ENCODE measurements around the gene SPNS3.

Gene SPNS3

GRCh38 chr17:4433515-4434031 lies at the start of gene SPNS3:
Gene SPNS3 (plus strand): TSS chr17:4433940. CDS start chr17:4433968, 28 bp downstream.
- no peak for DNase-seq

GRCh38 chr17:4386406-4386805 lies 47.3 kb upstream of the SPNS3 start:
- no peak for DNase-seq

DNA sequence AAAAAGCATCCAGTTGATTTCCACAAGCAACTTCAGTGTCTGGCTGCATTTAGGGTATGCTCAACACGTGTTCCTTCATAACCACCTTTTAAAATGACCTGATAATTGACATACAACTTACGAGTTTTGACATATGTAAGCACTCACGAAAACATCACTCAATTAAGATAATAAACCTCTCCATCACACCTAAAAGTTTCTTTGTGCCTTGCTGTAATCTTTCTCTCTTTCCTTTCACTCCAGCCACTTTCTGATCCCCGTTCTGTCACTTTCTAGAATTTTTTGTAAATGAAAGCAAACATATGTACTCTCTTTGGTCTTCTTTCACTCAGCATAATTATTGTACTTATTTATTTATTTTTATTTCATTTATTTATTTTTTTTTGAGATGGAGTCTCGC lies 46.6 kb upstream of the SPNS3 start:
- DNase-seq = no peak

DNA sequence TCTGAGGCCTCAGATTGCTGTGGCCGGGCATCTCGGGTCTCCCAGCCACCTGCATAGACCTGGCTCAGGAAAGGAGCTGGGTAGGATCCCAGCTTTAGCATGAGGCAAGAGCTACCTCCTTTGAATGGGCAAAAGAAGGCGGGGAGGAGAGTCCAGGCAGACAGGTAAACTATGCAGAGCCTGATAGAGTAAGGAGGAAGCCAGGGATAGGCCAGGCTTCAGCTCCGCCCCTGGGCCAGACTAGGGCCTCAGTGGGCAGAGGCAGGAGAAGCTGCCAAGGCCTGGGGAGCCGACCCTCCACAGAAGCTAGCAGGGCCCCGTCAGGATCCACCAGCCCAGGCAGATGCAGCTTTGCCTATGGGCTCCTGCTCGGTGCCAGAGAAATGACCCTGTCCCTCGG lies 44.7 kb upstream of the SPNS3 start:
- no peak for DNase-seq

DNA sequence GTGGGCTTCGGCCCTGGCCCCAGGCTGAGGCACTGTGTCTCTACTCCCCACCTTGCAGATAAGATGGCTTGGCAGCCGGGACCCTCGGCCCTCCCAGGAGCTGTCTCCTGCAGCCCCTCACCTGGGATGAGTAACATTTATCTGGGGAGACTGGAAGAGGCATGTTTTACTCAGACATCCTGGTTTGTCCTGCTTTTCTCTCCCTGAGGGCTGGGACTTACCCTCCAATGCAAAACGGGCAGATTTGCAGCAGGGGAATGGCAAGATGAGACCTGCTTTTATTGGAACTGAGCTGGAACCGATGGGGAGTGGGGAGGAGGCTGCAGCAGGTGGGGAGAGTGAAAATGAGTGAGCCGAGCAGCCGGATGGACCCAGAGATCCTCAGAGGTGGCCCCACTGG lies 39.9 kb upstream of the SPNS3 start:
- DNase-seq = no peak

- DNase-seq = no peak
Measured at GRCh38 chr17:4394208-4395110, 39.3 kb upstream of the SPNS3 start.

DNA sequence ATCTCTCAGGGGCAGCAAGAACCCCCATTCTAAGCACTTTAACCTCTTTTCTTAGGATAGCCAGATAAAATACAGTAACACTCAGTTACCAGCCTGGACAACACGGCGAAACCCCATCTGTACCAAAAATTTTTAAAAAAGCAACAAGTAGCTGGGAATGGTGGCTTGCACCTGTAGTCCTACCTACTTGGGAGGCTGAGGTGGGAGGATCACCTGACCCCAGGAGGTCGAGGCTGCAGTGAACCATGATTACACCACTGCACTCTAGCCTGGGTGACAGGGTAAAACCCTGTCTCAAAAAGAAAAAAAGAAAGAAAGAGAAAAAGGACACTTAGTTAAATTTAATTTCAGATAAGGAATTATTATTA lies 38.6 kb upstream of the SPNS3 start:
- DNase-seq = no peak

DNA sequence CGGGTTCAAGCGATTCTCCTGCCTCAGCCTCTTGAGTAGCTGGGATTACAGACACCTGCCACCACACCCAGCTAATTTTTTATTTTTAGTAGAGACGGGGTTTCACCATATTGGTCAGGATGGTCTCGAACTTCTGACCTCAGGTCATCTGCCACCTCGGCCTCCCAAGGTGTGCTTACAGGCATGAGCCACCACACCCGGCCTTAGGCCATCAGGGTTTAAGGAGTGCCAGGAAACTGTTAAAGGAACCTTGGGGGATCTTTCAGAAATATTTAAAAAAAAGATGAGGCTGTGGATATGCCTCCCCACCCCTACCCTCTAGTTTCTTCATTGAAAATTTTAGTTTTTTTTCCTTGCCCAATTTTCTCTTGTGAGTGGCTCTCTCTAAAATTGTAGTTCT lies 35.9 kb upstream of the SPNS3 start:
- DNase-seq = no peak

GRCh38 chr17:4405038-4405669 lies 28.6 kb upstream of the SPNS3 start:
- no peak for DNase-seq

DNA sequence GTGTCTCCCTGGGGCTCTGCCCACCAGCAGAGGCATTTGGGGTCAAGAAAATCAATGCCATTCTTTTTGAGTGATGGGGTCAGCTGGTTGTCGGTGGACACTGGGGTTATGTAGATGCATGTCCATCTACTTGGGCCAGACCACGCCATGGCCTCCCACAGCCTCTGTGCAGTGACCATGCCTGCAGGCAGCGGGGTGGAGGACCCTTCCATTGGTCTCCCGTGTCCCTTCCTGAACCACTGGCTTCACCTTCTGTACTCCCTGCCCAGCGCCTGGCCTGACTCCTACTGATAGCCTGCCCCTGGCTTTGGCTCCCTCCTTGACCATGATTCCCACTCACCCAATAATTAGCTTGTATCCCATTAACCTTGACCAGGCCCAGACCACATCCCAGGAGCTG lies 28.0 kb upstream of the SPNS3 start:
- DNase-seq = no peak

DNA sequence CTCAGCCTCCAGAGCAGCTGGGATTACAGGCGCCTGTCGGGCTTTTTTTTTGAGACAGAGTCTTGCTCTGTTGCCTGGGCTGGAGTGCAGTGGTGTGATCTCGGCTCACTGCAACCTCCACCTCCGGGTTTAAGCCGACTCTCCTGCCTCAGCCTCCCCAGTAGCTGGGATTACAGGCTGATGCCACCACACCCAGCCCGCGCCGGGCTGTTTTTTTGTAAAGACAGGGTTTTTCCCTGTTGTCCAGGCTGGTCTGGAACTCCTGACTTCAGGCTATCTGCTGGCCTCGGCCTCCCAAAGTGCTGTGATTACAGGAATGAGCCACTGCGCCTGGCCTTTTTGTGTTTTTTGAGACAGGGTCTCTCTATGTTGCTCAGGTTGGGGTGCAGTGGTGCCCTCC lies 27.4 kb upstream of the SPNS3 start:
- DNase-seq = no peak

DNA sequence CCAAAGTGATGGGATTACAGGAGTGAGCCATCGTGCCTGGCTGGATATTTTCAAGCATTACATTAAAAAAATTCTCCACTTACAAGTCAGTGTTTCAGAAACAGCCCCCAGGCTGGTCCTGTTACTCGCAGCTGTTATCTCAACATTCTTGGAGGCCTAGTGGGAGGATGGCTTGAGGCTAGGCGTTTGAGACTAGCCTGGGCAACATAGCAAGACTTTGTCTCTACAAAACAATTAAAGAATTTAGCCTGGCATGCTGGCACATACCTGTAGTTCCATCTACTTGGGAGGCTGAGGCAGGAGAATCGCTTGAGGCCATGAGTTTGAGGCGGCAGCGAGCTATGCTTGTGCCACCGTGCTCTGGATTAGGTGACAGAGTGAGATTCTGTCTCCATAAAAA lies 26.5 kb upstream of the SPNS3 start:
- DNase-seq = no peak

- no peak for DNase-seq
Measured at GRCh38 chr17:4407851-4408250, 25.9 kb upstream of the SPNS3 start.

- no peak for DNase-seq
Measured at GRCh38 chr17:4409659-4410058, 24.1 kb upstream of the SPNS3 start.

GRCh38 chr17:4411201-4411600 lies 22.5 kb upstream of the SPNS3 start:
- DNase-seq = no peak

DNA sequence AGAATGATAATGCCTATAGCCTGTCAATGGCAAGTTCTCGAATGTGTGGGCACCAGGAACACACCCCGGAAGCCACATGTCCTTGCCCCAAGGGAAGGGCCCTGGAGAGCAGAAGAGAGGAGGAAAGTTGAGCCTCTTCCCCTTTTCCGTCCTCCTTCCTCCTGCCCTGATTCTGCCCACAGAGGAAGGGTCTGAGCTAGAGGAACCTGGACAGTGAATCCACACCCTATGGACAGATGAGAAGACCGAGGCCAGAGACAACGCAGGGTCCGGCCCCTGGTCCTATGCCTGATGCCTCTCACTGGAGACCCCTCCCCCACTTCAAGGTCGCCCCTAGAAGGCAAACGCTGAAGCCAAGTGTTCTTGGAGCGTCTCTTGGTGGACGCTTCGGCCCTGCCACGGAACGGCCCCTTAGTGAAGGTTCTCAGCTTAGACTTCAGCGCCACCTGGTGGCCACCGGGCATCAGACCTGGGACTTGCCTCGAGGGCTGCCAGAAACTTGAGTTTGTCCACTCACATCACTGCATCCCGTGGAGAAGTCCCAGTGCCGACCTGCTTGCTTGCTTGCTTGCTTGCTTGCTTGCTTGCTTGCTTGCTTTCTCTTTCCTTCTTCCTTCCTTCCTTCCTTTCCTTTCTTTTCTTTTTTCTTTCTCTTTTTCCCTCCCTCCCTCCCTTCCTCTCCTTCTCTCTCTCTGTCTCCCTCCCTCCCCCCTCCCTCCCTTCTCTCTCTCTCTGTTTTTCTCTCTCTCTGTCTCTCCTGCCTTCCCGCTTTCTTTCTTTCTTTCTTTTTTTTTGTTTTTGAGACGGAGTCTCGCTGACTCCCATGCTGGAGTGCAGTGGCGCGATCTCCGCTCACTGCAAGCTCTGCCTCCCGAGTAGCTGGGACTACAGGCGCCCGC lies 20.6 kb upstream of the SPNS3 start:
- DNase-seq = peak; percentile 79

- DNase-seq = no peak
Measured at GRCh38 chr17:4417129-4417667, 16.5 kb upstream of the SPNS3 start.

DNA sequence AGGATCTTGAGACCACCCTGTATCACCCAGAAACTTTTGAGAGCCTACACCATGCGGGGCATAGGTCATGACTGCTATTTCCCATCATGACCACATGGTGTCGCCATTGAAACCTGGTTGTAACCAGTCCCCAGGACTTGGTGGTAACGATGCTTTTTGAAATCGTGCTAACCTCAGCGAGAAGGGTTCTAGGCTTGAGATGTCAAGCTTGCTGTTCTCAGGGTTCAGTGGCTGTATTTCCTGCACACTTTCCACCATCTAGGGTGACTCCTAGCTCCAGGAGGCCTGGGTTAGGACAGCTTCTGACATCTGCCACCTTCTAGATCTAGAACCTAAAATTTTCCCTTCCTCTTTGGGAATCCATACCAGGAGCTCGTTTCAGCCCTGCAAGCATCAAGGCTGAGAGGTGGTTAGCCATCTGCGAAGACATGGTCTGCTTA lies 13.0 kb upstream of the SPNS3 start:
- peak; percentile 24 for DNase-seq

GRCh38 chr17:4422864-4423263 lies 10.9 kb upstream of the SPNS3 start:
- no peak for DNase-seq

DNA sequence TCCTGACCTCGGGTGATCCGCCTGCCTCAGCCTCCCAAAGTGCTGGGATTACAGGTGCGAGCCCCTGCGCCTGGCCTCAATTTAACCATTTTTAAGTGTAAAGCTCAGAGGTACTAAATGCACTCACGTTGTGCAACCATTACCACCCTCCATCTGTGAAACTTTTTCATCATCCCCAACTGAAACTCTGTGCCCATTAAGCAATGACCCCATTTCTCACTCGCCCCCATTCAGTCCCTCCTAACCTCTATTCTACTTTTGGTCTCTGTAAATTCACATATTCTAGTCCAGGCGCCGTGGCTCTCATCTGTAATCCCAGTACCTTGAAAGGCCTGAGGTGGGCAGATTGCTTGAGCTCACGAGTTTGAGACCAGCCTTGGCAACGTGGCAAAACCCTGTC lies 8.3 kb upstream of the SPNS3 start:
- DNase-seq = no peak

GRCh38 chr17:4426499-4427208 lies 7.1 kb upstream of the SPNS3 start:
- no peak for DNase-seq

- no peak for DNase-seq
Measured at GRCh38 chr17:4427505-4427904, 6.2 kb upstream of the SPNS3 start.
